ENCODE measurements around the gene WDR36. TPM values are rescaled to one million over a fixed set of nuclear protein-coding genes. Genes with fewer than 3 reads are reported as not detected.

Gene WDR36
- 62.1 TPM for total RNA-seq (ENCODE audit: insufficient read depth, low replicate concordance)

DNA sequence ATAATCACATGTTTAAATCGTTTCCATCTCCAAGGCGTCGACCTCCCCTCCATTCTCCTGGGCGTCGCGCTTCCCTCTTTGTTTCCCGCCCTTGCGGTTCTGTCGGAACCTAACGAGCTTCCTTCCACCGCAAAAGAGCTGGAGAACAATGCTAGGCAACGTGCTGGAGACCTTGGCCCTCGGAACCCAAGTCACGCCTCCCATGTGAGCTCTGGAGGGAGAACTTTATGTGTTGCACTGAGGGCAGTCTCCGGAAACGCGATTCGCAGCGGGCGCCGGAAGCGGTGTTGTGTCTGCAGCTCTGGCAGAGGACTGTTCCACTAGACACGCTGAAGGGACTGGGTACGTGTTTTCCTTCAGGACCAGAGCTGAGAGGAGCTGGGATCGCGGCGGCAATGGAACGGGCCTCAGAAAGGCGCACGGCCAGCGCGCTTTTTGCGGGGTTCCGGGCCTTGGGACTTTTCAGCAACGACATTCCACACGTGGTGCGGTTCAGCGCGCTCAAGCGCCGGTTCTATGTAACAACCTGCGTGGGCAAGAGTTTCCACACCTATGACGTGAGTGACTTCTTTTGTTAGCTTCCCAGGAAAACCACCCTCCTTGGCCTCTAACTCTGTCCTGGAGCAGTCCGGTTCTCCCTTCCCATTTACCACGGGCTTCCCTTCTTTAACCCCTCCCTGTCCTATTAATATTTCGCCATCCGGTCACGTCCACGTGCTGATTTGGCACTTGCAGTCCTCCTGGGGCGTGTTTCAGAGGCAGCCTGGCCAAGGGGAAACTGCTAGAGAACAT, at the start of gene WDR36:
Gene WDR36, plus strand, starts transcription at position 287 of the 792 bp plus-strand sequence. Its CDS starts 109 bp downstream, at position 396.
- DNase-seq (ENCODE audit: low spot score) = peak; percentile 93

DNA sequence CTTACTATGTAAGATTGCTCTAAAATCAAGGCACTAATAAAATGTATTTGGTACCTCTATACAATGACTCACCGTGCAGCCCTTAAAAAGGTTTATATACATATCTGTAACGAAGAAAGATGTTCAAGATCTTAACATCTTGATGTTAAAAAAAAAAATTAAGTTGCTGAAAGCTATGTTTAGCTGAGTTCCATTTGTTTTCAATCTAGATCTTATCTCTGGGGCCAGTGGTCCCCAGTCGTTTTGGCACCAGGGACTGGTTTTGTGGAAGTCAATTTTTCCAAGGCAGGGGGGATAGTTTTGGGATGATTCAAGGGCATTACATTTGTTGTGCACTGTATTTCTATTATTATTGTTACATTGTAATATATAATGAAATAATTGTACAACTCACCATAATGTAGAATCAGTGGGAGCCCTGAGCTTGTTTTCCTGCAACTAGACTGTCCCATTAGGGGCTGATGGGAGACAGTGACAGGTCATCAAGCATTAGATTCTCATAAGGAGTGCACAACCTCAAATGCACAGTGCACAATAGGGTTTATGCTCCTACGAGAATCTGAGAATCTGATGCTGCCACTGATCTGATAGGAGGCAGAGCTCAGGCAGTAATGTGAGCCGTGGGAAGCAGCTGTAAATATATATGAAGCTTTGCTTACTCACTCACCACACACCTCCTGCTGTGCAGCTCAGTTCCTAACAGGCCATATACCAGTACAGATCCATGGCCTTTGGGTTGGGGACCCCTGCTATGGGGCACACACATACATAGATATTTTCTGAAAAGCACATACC, 48.2 kb upstream of the WDR36 start:
- no peak for DNase-seq (ENCODE audit: low spot score)

DNA sequence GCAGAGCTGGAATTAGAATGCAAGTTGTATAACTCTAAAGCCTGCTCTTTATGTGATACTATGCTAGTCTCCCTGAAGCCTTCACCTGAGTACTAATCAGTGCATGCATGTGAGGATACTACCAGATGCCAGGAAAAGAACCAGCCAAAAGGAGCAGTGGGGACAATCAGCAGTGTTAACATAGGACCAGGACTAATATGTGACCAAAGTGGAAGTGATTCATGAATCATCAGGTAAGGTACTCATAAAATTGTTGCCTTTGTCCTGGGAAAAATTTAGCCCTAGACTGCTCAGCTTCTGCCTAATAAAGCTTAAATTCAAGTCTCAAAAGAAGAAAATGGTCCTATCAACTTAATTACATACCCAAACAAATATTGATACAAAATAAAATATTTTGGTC, 34.1 kb upstream of the WDR36 start:
- DNase-seq (ENCODE audit: low spot score) = no peak

DNA sequence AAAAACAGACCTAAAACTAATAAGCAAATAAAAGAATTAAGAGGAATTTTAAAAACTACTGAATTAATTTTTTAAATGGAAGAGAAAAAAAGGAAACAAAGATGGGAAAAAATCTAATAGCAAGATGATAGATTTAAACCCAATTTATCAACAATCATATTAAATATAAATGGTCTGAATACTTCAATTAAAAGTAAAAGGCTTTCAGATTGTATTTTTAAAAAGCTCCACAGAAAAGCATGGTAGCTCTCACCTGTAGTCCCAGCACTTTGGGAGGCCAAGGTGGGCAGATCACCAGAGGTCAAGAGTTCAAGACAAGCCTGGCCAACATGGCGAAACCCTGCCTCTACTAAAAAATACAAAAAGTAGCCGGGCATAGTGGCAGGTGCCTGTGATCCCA, 32.0 kb upstream of the WDR36 start:
- no peak for DNase-seq (ENCODE audit: low spot score)

DNA sequence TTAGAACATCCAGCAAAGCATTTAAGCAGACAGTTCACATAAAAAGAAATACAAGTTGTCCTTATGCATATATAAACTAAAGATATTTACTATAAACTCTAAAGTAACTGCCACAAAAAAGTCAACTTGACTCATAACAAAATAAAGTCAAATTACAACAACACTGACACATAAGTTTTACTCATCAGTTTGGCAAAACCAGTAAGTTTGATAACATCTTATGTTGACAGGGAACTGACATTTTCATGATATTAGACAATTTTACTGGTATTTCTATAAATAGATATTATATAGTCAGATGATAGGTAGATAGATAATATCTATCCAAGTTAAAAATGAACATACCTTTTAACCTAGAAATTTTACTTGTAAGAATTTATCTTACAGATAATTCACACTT, 30.5 kb upstream of the WDR36 start:
- DNase-seq (ENCODE audit: low spot score) = no peak

DNA sequence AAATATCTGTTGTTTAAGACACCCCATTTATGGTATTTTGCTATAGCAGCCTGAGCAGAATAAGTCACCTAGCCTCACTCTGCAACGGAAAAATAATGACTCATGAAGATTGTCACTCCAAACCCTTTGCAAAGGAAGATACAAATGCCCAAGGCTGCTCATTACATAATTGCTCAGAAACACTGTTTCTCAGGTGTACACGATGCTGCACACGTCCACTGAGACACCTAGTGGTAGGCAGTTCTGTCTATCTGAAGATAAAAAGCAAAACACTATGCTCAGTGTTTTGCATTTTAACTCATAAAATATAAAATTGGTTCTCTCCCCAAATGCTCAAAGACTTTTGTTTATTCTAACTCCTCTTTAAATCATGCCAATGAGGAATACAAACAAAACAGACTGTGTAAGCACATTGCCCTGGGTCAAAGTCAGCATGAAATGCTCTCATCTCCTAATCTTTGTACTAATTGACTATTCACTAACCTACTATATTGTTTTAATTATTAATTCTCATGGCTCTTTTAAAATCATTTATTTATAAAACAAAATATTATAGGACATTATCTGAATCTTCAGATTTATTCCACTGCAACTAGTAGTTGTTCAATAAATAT, 28.3 kb upstream of the WDR36 start:
- no peak for DNase-seq (ENCODE audit: low spot score)

DNA sequence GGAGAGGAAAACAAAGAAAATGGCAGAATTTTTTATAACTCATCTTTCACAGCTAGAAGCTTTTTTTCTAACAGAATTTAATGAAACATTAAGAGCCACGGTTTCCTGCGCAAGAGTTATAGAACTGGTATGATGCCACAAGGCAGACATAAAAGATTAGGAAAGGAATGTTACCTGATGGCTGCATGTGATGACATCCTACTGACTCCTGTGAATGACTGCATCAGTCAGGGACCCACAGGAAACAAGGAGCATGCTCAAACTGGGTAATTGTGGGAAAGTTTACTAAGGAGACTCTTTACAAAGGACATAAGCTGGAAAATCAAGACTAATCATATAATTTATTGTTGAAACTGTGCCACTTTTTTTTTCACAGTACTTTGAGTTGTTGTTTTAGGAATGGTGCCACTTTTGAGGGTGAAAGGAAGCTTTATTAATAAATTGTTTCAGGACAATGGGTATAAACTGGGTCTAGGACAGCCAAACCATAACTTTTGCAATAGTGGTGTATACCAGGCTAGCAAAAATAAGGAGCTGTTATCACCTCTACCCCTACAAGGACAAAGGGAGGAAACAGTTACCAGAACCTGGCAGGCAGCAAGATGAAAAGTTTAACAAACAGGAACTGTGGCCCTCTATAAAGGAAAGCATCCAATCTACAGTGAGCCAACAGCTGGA, 25.7 kb upstream of the WDR36 start:
- no peak for DNase-seq (ENCODE audit: low spot score)

DNA sequence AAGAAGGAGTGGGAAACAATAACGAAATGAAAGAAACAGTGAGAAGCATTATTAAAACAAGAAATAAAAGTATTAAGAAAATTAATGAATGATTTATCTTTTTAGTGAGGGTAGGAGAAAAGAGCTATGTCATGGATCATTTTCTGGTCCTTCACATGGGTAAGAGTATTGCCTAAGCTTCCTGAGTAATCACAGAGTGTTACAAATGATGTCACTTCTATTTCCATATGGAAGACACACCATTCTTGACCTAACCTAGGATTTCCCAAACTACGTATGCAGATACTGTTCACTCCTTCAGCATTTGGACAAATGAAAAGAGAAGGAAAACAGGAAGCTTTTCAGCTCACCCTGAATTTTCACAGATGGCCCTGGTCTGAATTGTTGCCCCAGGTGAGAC, 23.9 kb upstream of the WDR36 start:
- DNase-seq (ENCODE audit: low spot score) = no peak

DNA sequence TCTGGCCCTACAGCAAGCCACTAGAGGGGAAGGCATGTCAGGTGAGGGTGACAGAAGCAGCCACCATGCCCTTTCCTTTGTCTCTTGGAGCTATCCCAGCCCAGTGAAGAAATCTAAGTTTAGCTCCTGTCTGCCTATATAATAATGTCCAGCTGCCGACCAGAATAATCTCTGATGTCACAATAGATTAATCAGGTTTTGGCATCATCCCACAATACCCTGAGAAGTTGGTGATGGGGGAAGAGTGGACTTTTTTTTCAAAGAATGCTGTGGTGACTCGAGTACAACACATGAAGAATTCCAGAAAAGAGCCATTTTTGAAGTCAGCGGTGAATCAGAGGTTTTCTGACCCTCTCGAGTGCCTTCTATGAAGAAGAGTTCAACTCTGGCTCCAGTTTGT, 22.3 kb upstream of the WDR36 start:
- DNase-seq (ENCODE audit: low spot score) = no peak

DNA sequence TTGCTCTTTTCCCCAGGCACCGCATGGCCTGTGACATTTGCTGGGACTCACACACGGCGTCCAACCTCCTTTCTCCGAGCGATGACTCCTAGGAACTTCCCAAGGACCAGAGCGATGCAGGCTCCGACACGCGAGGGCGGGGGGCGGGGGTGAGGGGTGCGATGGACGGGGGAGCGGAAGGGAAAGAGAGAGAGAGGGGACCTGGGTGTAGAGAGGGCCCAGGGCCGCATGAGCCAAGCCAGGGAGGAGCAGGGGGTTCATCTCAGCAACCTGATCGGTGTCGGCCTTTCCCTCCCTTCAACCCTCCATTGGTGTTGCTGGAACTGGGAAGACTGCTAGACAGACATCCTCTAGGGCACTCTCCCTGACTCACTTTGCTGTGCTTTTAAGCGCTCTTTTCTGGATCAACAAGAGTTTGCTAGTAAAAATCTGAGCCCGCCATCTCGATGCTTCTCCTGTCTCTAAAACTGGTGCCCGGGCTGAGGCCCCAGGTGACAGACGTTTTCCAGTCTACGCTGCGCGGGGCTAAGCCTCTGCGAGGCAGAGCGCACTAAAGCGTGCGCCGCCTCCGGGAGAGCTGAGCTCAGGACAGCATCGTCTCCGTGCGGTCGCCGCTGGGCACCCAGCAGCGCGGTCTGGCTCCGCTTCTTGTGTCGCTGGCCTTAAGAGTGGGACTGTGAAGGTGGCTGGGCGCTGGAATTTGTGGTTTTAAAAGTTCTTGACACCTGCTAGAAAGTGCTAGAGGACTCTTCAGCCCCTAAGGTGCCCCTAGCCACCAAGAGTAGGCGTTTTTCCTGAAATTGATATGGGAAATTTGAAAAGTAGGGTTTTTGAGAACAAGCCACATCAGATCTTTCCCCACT, 21.6 kb upstream of the WDR36 start:
- DNase-seq (ENCODE audit: low spot score) = no peak

DNA sequence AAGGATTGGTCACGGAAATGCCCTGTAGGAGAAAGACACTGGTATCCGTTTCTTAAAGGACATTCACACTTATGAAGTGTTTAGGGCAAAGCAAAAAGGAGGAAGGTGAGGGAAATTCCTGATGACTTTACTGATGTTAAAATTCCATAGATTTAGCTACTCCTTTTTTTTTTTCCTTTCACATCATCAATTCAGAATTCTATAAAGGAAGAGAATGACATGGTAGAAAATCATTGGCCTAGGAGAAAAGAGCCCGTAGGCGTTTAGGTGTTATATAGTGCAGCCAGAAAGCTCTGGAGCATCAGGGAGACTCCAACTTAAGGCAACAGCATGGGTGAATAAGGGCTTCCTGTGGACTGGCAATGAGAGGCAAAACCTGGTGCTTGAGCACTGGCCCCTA, 20.7 kb upstream of the WDR36 start, which contains the start of gene TSLP:
Gene TSLP, plus strand, starts transcription at position 301 of the 400 bp plus-strand sequence. CDS start 178 bp downstream, outside the sequence.
- DNase-seq (ENCODE audit: low spot score) = no peak

DNA sequence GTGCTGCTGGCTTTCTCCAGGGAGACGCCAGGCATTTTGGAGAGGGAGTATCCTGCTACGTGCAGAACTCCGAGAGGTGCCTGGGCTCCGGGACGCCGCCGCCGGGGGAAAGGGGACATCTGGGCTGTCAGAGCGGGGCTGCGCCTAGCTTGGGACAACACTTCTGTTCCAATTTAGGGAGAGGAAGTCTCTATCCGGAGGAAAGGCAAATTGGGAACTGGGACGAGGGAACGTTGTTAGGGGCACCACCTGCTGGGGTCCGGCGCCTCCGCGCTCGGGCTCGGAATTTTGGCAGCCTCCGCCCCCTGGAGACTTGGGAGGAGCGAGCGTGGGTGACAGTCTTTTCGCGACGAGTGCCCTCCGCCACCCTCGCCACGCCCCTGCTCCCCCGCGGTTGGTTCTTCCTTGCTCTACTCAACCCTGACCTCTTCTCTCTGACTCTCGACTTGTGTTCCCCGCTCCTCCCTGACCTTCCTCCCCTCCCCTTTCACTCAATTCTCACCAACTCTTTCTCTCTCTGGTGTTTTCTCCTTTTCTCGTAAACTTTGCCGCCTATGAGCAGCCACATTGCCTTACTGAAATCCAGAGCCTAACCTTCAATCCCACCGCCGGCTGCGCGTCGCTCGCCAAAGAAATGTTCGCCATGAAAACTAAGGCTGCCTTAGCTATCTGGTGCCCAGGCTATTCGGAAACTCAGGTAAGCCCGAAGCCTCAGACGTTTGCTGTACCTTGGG, 19.0 kb upstream of the WDR36 start:
- peak; percentile 13 for DNase-seq (ENCODE audit: low spot score)

DNA sequence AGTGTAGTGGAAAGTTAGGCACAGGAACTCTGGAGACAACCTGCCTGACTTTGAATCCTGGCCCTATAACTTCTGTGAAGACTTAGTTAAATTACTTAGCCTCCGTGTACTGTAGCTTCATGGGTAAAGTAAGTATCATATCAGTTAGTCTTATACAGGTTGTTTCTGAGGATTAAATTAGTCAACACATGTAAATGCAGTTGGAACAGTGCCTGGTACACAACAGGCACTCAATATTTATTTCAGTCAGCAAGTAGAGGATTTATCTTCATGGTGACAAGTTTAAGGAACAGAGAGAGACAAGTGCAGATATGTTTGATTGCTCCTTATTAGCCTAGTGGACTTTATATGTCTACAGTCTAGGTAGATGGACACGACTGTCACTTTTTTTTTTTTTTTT, 17.9 kb upstream of the WDR36 start:
- DNase-seq (ENCODE audit: low spot score) = no peak

DNA sequence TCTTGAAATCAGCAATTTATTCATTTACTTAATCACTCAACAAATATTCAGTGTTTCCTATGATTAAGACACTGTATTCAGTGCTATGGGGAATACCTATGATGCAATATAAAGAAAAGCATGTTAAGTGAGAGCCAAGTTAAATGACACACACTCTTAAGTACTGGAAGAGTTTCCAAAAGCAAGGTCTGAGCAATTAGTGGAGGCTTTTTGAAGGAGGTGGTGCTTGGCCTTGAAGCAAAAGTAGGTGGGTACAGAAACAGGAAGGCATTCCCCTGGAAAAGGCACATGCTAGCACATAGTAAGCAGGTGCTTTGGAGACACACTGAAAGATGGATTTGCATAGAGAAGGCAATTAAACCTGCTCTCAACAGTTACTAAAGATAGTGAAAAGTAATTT, 16.6 kb upstream of the WDR36 start:
- DNase-seq (ENCODE audit: low spot score) = no peak

DNA sequence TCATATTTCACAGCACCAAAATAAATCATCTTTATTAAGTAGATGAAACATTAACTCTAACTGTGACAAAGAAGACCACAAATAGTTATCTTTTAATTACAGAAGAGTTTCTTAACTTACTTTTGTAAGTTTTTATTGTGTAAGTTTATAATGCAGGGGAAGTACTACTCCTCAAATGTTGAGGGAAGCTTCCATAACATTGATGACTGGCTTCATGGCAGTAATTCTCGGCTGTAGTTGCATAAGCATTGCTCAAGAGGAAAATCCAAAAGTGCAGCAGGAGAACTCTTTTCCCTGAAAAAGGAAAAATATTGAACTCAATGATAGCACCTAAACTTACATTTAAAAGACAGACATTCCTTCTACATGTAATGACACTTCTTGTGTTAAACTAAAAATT, 16.1 kb upstream of the WDR36 start:
- no peak for DNase-seq (ENCODE audit: low spot score)

DNA sequence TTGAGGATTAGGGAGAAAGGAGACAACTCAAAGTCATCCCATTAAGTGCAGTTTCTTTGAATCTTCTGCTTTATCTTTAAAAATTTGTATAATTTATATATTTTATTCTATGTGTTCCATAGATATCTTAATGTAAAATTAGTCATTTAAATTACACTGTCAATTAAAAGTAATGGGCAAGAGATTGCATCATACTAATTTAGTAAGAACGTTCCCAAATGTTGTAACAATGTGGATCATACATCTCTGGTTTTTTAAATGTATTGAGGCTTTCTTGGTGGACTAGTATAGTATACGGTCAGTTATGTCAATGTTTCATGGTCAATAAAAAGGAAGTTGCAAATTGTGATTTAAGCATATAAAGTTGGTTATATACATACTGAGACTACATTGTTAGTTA, 14.5 kb upstream of the WDR36 start:
- DNase-seq (ENCODE audit: low spot score) = no peak

DNA sequence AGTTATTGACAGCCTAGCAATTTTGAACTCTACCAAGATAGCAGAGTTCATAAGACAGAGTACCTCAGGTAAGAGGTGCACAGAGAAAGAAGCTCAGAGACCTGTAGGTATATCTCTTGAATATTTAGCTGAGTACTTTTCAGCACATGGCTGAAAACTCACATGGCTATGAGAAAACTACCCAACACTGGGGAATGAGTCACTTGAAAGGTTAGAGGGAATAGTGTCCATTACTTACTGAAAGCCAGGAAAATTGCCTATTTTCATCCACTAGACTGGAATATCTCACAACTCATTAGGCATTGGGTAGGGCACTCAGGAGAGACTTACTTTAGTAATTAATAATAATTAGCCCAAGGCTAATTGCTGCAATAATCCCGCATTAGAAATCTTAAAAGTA, 12.3 kb upstream of the WDR36 start:
- DNase-seq (ENCODE audit: low spot score) = no peak

DNA sequence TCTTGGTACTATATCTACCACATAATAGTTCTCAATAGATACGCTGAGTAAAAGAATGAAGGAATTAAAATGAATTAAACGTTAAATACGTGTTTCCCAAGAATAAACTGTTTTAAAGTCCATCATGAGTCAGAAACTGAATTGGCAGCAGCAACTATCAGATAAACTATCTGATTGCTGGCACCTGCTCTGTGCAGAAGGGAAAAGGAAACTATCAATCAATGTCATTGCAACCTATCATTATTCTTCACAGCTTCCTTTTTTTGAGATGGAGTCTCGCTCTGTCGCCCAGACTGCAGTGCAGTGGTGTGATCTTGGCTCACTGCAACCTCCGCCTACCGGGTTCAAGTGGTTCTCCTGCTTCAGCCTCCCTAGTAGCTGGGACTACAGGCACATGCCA, 8.8 kb upstream of the WDR36 start:
- DNase-seq (ENCODE audit: low spot score) = no peak

DNA sequence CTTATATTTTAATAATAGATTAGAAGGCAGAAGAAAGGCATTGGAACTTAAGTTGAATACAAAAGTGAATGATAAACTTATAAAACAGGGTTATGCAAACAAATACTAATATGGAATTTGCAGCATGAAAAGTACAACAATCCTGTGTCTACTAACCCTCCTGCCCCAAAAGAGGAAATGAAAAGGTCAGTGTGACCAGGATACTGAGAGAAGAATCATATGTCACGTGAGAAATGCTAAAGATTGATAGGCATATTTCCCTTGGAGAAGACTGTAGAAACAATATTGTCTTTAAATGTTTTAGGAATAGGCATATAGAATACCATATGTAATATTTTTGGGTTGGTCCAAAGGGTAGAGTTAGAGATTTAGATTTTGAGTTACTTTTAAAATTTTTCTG, 3.8 kb downstream of the WDR36 start:
- no peak for DNase-seq (ENCODE audit: low spot score)
